ENCODE results near the gene PSD2.

GRCh38 chr5:139803978-139804377, 8.4 kb downstream of the PSD2 start:
- TF ChIP-seq CTCF (conservative IDR thresholded peaks at IDR 0.05) (no peak), ZFX (IDR thresholded peaks at IDR 0.05) (no peak)

All from C4-2B (cell line).